D721Med (cell line): Measurements from ENCODE around the gene RAB27B.

Experiments used
- DNase-seq: peaks from one replicate; pipeline ENCODE4 v3.0.0; 2011; ENCODE audit warnings: low spot score; ENCODE audit not compliant: insufficient read length
- FAIRE-seq: peaks from 2 replicates; lab custom pipeline; 2011; peaks lifted over from hg19 to GRCh38; lab: Jason Lieb, UNC
- CTCF ChIP-seq: IDR thresholded peaks from 2 replicates; pipeline ENCODE4 v1.5.1; 2012; ENCODE audit warnings: mild to moderate bottlenecking, control low read depth; ENCODE audit not compliant: insufficient read depth; ENCODE audit errors: missing control alignments

RAB27B gene

GRCh38 chr18:54829856-54830255, 1.6 kb downstream of the RAB27B start:
- FAIRE-seq (no peak), DNase-seq (no peak)
- no peak for TF ChIP-seq CTCF

GRCh38 chr18:54830260-54830659, 2.0 kb downstream of the RAB27B start:
- no peak for DNase-seq
- TF ChIP-seq CTCF = no peak
- FAIRE-seq = no peak

- no peak for FAIRE-seq
Measured at GRCh38 chr18:54830866-54831265, 2.6 kb downstream of the RAB27B start.

GRCh38 chr18:54835944-54836343, 7.7 kb downstream of the RAB27B start:
- no peak for FAIRE-seq
- no peak for TF ChIP-seq CTCF
- DNase-seq = no peak

More at GRCh38 chr18:54830866-54831265, 2.6 kb downstream of the RAB27B start:
- TF ChIP-seq CTCF = no peak
- DNase-seq = no peak

- no peak for FAIRE-seq
- TF ChIP-seq CTCF = no peak
- DNase-seq = no peak
Measured at GRCh38 chr18:54843314-54843713, 15.0 kb downstream of the RAB27B start.

- DNase-seq (no peak), FAIRE-seq (peak; percentile 96)
- TF ChIP-seq CTCF = no peak
Measured at GRCh38 chr18:54845787-54846186, 17.5 kb downstream of the RAB27B start.

- DNase-seq = no peak
- no peak for TF ChIP-seq CTCF
- FAIRE-seq = no peak
Measured at GRCh38 chr18:54848121-54848520, 19.8 kb downstream of the RAB27B start.
